GM12878 (cell line): Measurements from ENCODE around the gene LZTFL1. TPM values are rescaled to one million over a fixed set of nuclear protein-coding genes. Genes with fewer than 3 reads are reported as not detected.
A peak's percentile ranks its signal among the peaks of the same experiment; 100 is the strongest.

ENCODE experiments used
- ATAC-seq: fragments of 200-7000 bp; cut with Tn5 transposase; 3 replicates; pipeline ENCODE4 v1.9.1; 2020; ENCODE audit warnings: mild to moderate bottlenecking, moderate library complexity
- BruUV-seq: library from RNA; stranded (reverse); fragments of 400-500 nt; replicated peaks from 2 replicates; lab custom pipeline; 2021; lab: Mats Ljungman, UMichigan
- CTCF ChIA-PET: fragments of 300-600 bp; sonication (Branson Sonifier 250); formaldehyde crosslinking; extraction: SDS; loops from one replicate; lab custom pipeline; 2021; ENCODE audit warnings: inconsistent platforms; lab: Yijun Ruan, JAX
- POLR2A ChIA-PET: fragments of 350-600 bp; formaldehyde crosslinking; extraction: SDS; loops from one replicate; lab custom pipeline; 2021; ENCODE audit warnings: inconsistent platforms; lab: Charles Lee
- RAD21 ChIA-PET: fragments of 300-600 bp; sonication (Branson Sonifier 250); formaldehyde crosslinking; loops from one replicate; lab custom pipeline; 2023; ENCODE audit warnings: antibody characterized with exemption; ENCODE audit not compliant: unreplicated experiment; lab: Charles Lee
- SMC1A ChIA-PET: fragments of 300-600 bp; sonication (Branson Sonifier 250); formaldehyde crosslinking; loops from one replicate; lab custom pipeline; 2023; ENCODE audit not compliant: unreplicated experiment, uncharacterized antibody; lab: Charles Lee
- DNase-seq: peaks from one replicate; pipeline ENCODE4 v3.0.0-alpha.2; 2011; ENCODE audit warnings: low read depth, low spot score
- FAIRE-seq: peaks from 3 replicates; lab custom pipeline; 2011; peaks lifted over from hg19 to GRCh38; lab: Jason Lieb, UNC
- H2AFZ ChIP-seq: 2 replicates; pipeline ENCODE4 v1.6.0; 2011; ENCODE audit warnings: low read depth, low read length, control low read depth; ENCODE audit not compliant: control insufficient read depth
- H3K27ac ChIP-seq: 2 replicates; pipeline ENCODE4 v1.5.1; 2011; ENCODE audit warnings: control low read depth; ENCODE audit not compliant: control insufficient read depth, insufficient read depth
- H3K27me3 ChIP-seq, 2 experiments: replicated peaks in 1 of 2; 2 replicates each; pipeline versions ENCODE4 v1.6.0 to v1.6.1; 2011; ENCODE audit warnings: low read length in 1 of 2; ENCODE audit not compliant: control insufficient read depth in 2 of 2, insufficient read depth in 2 of 2
- H3K36me3 ChIP-seq, 2 experiments: 2 replicates each; pipeline ENCODE4 v1.5.1; 2011; ENCODE audit warnings: low read length in 1 of 2; ENCODE audit not compliant: control insufficient read depth in 2 of 2, insufficient read depth in 2 of 2
- H3K4me1 ChIP-seq: 2 replicates; pipeline ENCODE4 v1.6.1; 2011; ENCODE audit warnings: mild to moderate bottlenecking, low read length, moderate library complexity, mixed read lengths; ENCODE audit not compliant: control insufficient read depth, insufficient read depth
- H3K4me2 ChIP-seq: 2 replicates; pipeline ENCODE4 v1.6.0; 2011; ENCODE audit warnings: control low read depth; ENCODE audit not compliant: control insufficient read depth, insufficient read depth
- H3K4me3 ChIP-seq: fragments of 200-600 bp; sonication (generic); 2 replicates; pipeline ENCODE4 v1.5.1; 2016
- H3K79me2 ChIP-seq: 2 replicates; pipeline ENCODE4 v1.6.0; 2011; ENCODE audit warnings: low read length; ENCODE audit not compliant: control insufficient read depth, insufficient read depth
- H3K9ac ChIP-seq: 2 replicates; pipeline ENCODE4 v1.8.0; 2011; ENCODE audit warnings: low read length, control low read depth, mixed read lengths; ENCODE audit not compliant: control insufficient read depth, insufficient read depth
- H3K9me3 ChIP-seq: replicated peaks from 3 replicates; pipeline ENCODE4 v1.5.1; 2011; ENCODE audit warnings: mild to moderate bottlenecking, low read length; ENCODE audit not compliant: control insufficient read depth, insufficient read depth
- H4K20me1 ChIP-seq: 2 replicates; pipeline ENCODE4 v1.6.0; 2011; ENCODE audit not compliant: control insufficient read depth, insufficient read depth
- CHD4 ChIP-seq: fragments of 200-600 bp; sonication (generic); IDR thresholded peaks from 2 replicates; pipeline ENCODE4 v1.6.1; 2016; ENCODE audit warnings: mild to moderate bottlenecking
- RAD21 ChIP-seq: IDR thresholded peaks from 2 replicates; pipeline ENCODE4 v1.6.1; 2011; ENCODE audit warnings: mild to moderate bottlenecking, low read depth, low read length, moderate library complexity; ENCODE audit not compliant: insufficient read depth
- RUNX3 ChIP-seq: IDR thresholded peaks from 2 replicates; pipeline ENCODE4 v1.6.1; 2012; ENCODE audit warnings: low read length, inconsistent platforms
- ZBTB4 ChIP-seq: fragments of 450-650 bp; formaldehyde crosslinking; IDR thresholded peaks from 2 replicates; pipeline ENCODE4 v1.4.0; 2022; ENCODE audit warnings: mild to moderate bottlenecking, moderate library complexity
- WGBS: methylation state at CpG from one replicate; pipeline ENCODE4 v1.1.6; 2016; ENCODE audit warnings: low lambda C conversion rate; ENCODE audit not compliant: insufficient replicate concordance, insufficient coverage; ENCODE audit errors: missing lambda C conversion rate; 5-methylcytosine and 5-hydroxymethylcytosine counted together
- in situ Hi-C: fragments of 300-500 bp; cut with MboI; formaldehyde crosslinking; loops from 9 replicates; pipeline ENCODE4 v1.14.3; 2018; ENCODE audit warnings: mixed read lengths
- intact Hi-C: fragments of 100-400 bp; cut with micrococcal nuclease; formaldehyde crosslinking; loops from one replicate; pipeline ENCODE4 v1.14.2; 2022; ENCODE audit not compliant: unreplicated experiment
- polyA plus RNA-seq, 11 experiments: library from polyadenylated mRNA; depleted of rRNA in 4 of 11; unstranded in 6 of 11; stranded (reverse) in 5 of 11; fragments of >200 nt; fragmentation: Nextera tagmentation in 4 of 11; fragmentation: Illumina TruSeq in 1 of 11; extraction: Ambion mirVana in 4 of 11; extraction: Trizol in 1 of 11; gene quantifications; 1 replicate in 1 of 11; 2 replicates in 10 of 11; pipeline versions ENCODE4 v1.2.1 to v1.2.3, GENCODE V29; 2011 to 2016; ENCODE audit warnings: inconsistent platforms in 2 of 11, missing spikeins in 2 of 11, low read depth in 1 of 11
- total RNA-seq, 4 experiments: library from RNA; depleted of rRNA in 3 of 4; stranded (reverse); fragments of >200 nt in 3 of 4; fragmentation: Illumina TruSeq in 1 of 4; extraction: Trizol in 1 of 4; gene quantifications; 2 replicates each; pipeline versions ENCODE4 v1.2.1 to v1.2.3, GENCODE V29; 2013 to 2021
- TF ChIP-seq, protein P1 (sequence below): fragments of 450-650 bp; IDR thresholded peaks from 2 replicates; pipeline ENCODE4 v1.6.1; 2016; ENCODE audit warnings: mild to moderate bottlenecking
- TF ChIP-seq, protein P2 (sequence below), 3 experiments: IDR thresholded peaks in 2 of 3; conservative IDR thresholded peaks in 1 of 3; 2 replicates each; pipeline ENCODE4 v1.5.1; 2011; ENCODE audit warnings: low read depth in 3 of 3, low read length in 3 of 3, mild to moderate bottlenecking in 3 of 3, control low read depth in 2 of 3, moderate library complexity in 2 of 3, inconsistent platforms in 1 of 3, mixed read lengths in 1 of 3; ENCODE audit not compliant: control insufficient read depth in 2 of 3, insufficient read depth in 1 of 3; ENCODE audit errors: extremely low read depth in 1 of 3

Gene LZTFL1
- total and polyA plus RNA-seq, 10 of the 15 experiments (the other 5 are each of a cell fraction or from before 2014, with no cell fraction given) = 9.8 to 74.1 (median 11.9) TPM

DNA sequence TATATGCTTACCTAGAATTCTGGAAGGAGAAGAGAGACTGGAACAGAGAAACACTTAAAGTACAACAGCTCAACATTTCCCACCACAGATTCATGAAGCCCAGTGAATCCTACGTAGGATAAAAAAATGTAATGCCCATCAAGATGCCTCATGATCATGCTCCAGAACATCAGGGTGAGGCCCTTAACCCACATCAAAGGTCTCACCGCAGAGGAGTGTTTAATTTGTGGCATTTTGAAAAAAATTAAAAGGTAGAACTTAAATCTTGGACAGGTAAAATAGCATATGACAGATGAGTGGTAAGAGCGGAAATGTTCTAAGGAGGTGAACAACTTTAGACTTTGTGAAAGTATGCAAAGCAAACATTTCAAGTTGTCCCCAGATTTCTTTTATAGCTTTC is 35.8 kb downstream of the LZTFL1 start:
- Histone ChIP-seq H2AFZ (no peak overlapping the region), H3K27me3 (no peaks in the 10 kb centered on the region), H3K4me1 (no peaks in the 10 kb centered on the region), H3K9me3 (no peaks in the 10 kb centered on the region), H3K27ac (no peak overlapping the region), H3K4me3 (no peak overlapping the region), H3K9ac (no peak overlapping the region), H3K79me2 (no peaks in the 10 kb centered on the region)
- no peak for FAIRE-seq
- ChIA-PET POLR2A (no interaction called here), RAD21 (interaction anchor here (0.8 to 1.0 kb wide), 2 partner anchors 10 to 57 kb away, joined by 3 read pairs; partner anchors contain the start of gene SLC6A20)
- WGBS = 57% methylated on average over 3 of the region's 3 CpGs
- TF ChIP-seq, protein P1, sequence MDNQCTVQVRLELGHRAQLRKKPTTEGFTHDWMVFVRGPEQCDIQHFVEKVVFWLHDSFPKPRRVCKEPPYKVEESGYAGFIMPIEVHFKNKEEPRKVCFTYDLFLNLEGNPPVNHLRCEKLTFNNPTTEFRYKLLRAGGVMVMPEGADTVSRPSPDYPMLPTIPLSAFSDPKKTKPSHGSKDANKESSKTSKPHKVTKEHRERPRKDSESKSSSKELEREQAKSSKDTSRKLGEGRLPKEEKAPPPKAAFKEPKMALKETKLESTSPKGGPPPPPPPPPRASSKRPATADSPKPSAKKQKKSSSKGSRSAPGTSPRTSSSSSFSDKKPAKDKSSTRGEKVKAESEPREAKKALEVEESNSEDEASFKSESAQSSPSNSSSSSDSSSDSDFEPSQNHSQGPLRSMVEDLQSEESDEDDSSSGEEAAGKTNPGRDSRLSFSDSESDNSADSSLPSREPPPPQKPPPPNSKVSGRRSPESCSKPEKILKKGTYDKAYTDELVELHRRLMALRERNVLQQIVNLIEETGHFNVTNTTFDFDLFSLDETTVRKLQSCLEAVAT = no peak
- TF ChIP-seq, protein P2, sequence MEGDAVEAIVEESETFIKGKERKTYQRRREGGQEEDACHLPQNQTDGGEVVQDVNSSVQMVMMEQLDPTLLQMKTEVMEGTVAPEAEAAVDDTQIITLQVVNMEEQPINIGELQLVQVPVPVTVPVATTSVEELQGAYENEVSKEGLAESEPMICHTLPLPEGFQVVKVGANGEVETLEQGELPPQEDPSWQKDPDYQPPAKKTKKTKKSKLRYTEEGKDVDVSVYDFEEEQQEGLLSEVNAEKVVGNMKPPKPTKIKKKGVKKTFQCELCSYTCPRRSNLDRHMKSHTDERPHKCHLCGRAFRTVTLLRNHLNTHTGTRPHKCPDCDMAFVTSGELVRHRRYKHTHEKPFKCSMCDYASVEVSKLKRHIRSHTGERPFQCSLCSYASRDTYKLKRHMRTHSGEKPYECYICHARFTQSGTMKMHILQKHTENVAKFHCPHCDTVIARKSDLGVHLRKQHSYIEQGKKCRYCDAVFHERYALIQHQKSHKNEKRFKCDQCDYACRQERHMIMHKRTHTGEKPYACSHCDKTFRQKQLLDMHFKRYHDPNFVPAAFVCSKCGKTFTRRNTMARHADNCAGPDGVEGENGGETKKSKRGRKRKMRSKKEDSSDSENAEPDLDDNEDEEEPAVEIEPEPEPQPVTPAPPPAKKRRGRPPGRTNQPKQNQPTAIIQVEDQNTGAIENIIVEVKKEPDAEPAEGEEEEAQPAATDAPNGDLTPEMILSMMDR (IDR thresholded peaks at IDR 0.05 in 2 of 3, conservative IDR thresholded peaks at IDR 0.05 in 1 of 3; ENCODE audit: control insufficient read depth in 2 of 3, extremely low read depth in 1 of 3, insufficient read depth in 1 of 3, low read depth in 3 of 3, low read length in 3 of 3) = no peak
- TF ChIP-seq ZBTB4 (CRISPR knock-in tag) (no peak), RUNX3 (peak; percentile 25; the same call in 1 of the 2 replicates), CHD4 (no peak), RAD21 (no peak)
- TF ChIP-seq, all 136 proteins: peak for 1
- in situ Hi-C loops = no loop called here
- Histone ChIP-seq H3K36me3 (no peaks in the 10 kb centered on the region; a peak in 1 of 4 replicates), H4K20me1 (no peaks in the 10 kb centered on the region), H3K4me2 (no peak overlapping the region)
- intact Hi-C loops = no loop called here
- CTCF ChIA-PET = interaction anchor here (0.5 to 1.4 kb wide), 3 partner anchors 10 to 281 kb away, joined by 3 to 4 read pairs (median 4); no protein-coding TSS in a partner anchor
- no peak for ATAC-seq
- no peak for DNase-seq
- SMC1A ChIA-PET = interaction anchor here (0.7 to 2.3 kb wide), 6 partner anchors 16 to 100 kb away, joined by 3 to 5 read pairs (median 4); no protein-coding TSS in a partner anchor
- BruUV-seq = no TSS peak
